ENCODE measurements around the gene OSBPL3. TPM values are rescaled to one million over a fixed set of nuclear protein-coding genes. Genes with fewer than 3 reads are reported as not detected.

OSBPL3 gene
- polyA plus RNA-seq, 1 donor (not counting 4 experiments of a cell fraction or from before 2014, with no cell fraction given) = 34.0 TPM

- DNase-seq (ENCODE audit: low read depth, low spot score) = no peak
- H3K79me2 ChIP-seq (ENCODE audit: control insufficient read depth, insufficient read depth, low read length) = peaks cover 17% of the 10 kb centered on the region
- H3K9me3 ChIP-seq (ENCODE audit: control insufficient read depth, low read depth, low read length) = no peaks in the 10 kb centered on the region
- H2AFZ ChIP-seq (ENCODE audit: control insufficient read depth, low read length) = no peak overlapping the region
- peaks cover 7 to 9% of the 10 kb centered on the region in 2 experiments for H3K36me3 ChIP-seq (ENCODE audit: control insufficient read depth in 2 of 2, extremely low read depth in 1 of 2, insufficient read depth in 2 of 2, low read length in 2 of 2)
- no peaks in the 10 kb centered on the region for H3K27me3 ChIP-seq (ENCODE audit: control insufficient read depth, extremely low read depth, insufficient read depth, low read length)
- no peak overlapping the region for H3K4me3 ChIP-seq (ENCODE audit: control insufficient read depth in 2 of 3, extremely low read depth in 1 of 3, insufficient read depth in 2 of 3, low read depth in 1 of 3, low read length in 3 of 3)
- no peak overlapping the region for H3K27ac ChIP-seq (ENCODE audit: control insufficient read depth, insufficient read depth, low read length)
- TF ChIP-seq, protein P1, sequence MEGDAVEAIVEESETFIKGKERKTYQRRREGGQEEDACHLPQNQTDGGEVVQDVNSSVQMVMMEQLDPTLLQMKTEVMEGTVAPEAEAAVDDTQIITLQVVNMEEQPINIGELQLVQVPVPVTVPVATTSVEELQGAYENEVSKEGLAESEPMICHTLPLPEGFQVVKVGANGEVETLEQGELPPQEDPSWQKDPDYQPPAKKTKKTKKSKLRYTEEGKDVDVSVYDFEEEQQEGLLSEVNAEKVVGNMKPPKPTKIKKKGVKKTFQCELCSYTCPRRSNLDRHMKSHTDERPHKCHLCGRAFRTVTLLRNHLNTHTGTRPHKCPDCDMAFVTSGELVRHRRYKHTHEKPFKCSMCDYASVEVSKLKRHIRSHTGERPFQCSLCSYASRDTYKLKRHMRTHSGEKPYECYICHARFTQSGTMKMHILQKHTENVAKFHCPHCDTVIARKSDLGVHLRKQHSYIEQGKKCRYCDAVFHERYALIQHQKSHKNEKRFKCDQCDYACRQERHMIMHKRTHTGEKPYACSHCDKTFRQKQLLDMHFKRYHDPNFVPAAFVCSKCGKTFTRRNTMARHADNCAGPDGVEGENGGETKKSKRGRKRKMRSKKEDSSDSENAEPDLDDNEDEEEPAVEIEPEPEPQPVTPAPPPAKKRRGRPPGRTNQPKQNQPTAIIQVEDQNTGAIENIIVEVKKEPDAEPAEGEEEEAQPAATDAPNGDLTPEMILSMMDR (optimal IDR thresholded peaks at IDR 0.05 in 1 of 3, IDR thresholded peaks at IDR 0.05 in 1 of 3, conservative IDR thresholded peaks at IDR 0.05 in 1 of 3; ENCODE audit: extremely low read depth in 1 of 3, insufficient read depth in 2 of 3, low read length in 3 of 3) = no peak
- TF ChIP-seq EZH2 (IDR thresholded peaks at IDR 0.05; ENCODE audit: low read length) = no peak
- H3K4me1 ChIP-seq (ENCODE audit: control insufficient read depth, extremely low read depth, insufficient read depth, low read length) = peaks cover 4% of the 10 kb centered on the region
- no peaks in the 10 kb centered on the region for H4K20me1 ChIP-seq (ENCODE audit: control insufficient read depth, extremely low read depth, insufficient read depth, low read length)
- FAIRE-seq = no peak
- dilution Hi-C loops (cut with MboI; ENCODE audit: extremely low pct_ligation_motif_present, low sequenced_read_pairs) = no loop called here
- H3K9me1 ChIP-seq (ENCODE audit: control insufficient read depth, extremely low read depth, insufficient read depth, low read length) = no peaks in the 10 kb centered on the region
- H3K4me2 ChIP-seq (ENCODE audit: control insufficient read depth, extremely low read depth, insufficient read depth, low read depth, low read length) = no peak overlapping the region
- H3K9ac ChIP-seq (ENCODE audit: control insufficient read depth, extremely low read depth, insufficient read depth, low read length) = no peak overlapping the region
Measured at GRCh38 chr7:24885305-24885704, 94.7 kb downstream of the OSBPL3 start.

GRCh38 chr7:24884401-24884800, 95.6 kb downstream of the OSBPL3 start:
- FAIRE-seq (no peak), DNase-seq (ENCODE audit: low read depth, low spot score) (no peak)
- Histone ChIP-seq H3K9me1 (ENCODE audit: control insufficient read depth, extremely low read depth, insufficient read depth, low read length) (no peaks in the 10 kb centered on the region), H3K4me1 (ENCODE audit: control insufficient read depth, extremely low read depth, insufficient read depth, low read length) (peaks cover 4% of the 10 kb centered on the region), H3K27me3 (ENCODE audit: control insufficient read depth, extremely low read depth, insufficient read depth, low read length) (no peaks in the 10 kb centered on the region), H3K9me3 (ENCODE audit: control insufficient read depth, low read depth, low read length) (no peaks in the 10 kb centered on the region), H3K4me2 (ENCODE audit: control insufficient read depth, extremely low read depth, insufficient read depth, low read depth, low read length) (no peak overlapping the region), H3K27ac (ENCODE audit: control insufficient read depth, insufficient read depth, low read length) (no peak overlapping the region), H3K79me2 (ENCODE audit: control insufficient read depth, insufficient read depth, low read length) (peaks cover 12% of the 10 kb centered on the region), H3K36me3 (ENCODE audit: control insufficient read depth in 2 of 2, extremely low read depth in 1 of 2, insufficient read depth in 2 of 2, low read length in 2 of 2) (peaks cover 5 to 6% of the 10 kb centered on the region in 2 experiments), H3K4me3 (ENCODE audit: control insufficient read depth in 2 of 3, extremely low read depth in 1 of 3, insufficient read depth in 2 of 3, low read depth in 1 of 3, low read length in 3 of 3) (no peak overlapping the region), H3K9ac (ENCODE audit: control insufficient read depth, extremely low read depth, insufficient read depth, low read length) (no peak overlapping the region), H4K20me1 (ENCODE audit: control insufficient read depth, extremely low read depth, insufficient read depth, low read length) (no peaks in the 10 kb centered on the region), H2AFZ (ENCODE audit: control insufficient read depth, low read length) (no peak overlapping the region)
- TF ChIP-seq EZH2 (IDR thresholded peaks at IDR 0.05; ENCODE audit: low read length) = no peak
- TF ChIP-seq, protein P1 (optimal IDR thresholded peaks at IDR 0.05 in 1 of 3, IDR thresholded peaks at IDR 0.05 in 1 of 3, conservative IDR thresholded peaks at IDR 0.05 in 1 of 3; ENCODE audit: extremely low read depth in 1 of 3, insufficient read depth in 2 of 3, low read length in 3 of 3) = no peak
- dilution Hi-C loops (cut with MboI; ENCODE audit: extremely low pct_ligation_motif_present, low sequenced_read_pairs) = no loop called here
